NCI-H2196 treated with DMSO at 0.1 percent for 48 hours (cell line): Measurements from ENCODE around the gene ELOVL6.
A peak's percentile ranks its signal among the peaks of the same experiment; 100 is the strongest.
"Not testable (repeated sequence)": the region's sequence is repeated elsewhere in the genome, so short reads cannot be mapped to it uniquely, and the experiment has no call there.

Experiments
- DNase-seq: peaks from one replicate; lab custom pipeline; 2025; ENCODE audit not compliant: unreplicated experiment; lab: John Stamatoyannopoulos, UW

ELOVL6 gene

DNA sequence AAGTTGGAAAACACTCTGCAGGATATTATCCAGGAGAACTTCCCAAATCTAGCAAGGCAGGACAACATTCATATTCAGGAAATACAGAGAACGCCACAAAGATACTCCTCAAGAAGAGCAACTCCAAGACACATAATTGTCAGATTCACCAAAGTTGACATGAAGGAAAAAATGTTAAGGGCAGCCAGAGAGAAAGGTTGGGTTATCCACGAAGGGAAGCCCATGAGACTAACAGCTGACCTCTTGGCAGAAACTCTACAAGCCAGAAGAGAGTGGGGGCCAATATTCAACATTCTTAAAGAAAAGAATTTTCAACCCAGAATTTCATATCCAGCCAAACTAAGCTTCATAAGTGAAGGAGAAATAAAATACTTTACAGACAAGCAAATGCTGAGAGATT, 120.3 kb downstream of the ELOVL6 start:
- not testable (repeated sequence) for DNase-seq

DNA sequence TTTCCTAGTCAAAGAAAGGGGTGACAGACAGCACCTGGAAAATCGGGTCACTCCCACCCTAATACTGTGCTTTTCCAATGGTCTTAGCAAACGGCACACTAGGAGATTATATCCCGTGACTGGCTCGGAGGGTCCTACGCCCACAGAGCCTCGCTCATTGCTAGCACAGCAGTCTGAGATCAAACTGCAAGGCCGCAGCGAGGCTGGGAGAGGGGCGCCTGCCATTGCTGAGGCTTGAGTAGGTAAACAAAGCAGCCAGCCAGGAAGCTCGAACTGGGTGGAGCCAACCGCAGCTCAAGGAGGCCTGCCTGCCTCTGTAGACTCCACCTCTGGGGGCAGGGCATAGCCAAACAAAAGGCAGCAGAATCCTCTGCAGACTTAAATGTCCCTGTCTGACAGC, 121.6 kb downstream of the ELOVL6 start:
- DNase-seq: not testable (repeated sequence)

DNA sequence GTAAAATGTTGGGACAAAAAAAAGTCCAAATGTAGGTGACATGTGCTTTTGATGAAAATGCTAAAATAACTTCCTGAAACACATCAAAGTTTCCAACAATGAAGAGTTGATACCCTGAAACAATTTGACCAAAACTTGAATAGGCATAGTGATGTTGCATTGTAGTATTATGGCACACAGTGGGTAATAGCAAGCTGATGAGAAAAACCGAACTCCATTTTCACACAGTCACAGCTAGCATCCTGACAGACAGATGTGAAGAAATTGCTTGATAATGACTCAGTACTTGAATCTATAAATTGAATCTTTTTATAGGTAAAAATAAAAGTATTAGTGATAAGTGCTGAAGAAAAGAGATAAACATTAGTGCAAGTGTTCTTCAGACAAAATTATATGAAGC, 122.5 kb downstream of the ELOVL6 start:
- DNase-seq: no peak

DNA sequence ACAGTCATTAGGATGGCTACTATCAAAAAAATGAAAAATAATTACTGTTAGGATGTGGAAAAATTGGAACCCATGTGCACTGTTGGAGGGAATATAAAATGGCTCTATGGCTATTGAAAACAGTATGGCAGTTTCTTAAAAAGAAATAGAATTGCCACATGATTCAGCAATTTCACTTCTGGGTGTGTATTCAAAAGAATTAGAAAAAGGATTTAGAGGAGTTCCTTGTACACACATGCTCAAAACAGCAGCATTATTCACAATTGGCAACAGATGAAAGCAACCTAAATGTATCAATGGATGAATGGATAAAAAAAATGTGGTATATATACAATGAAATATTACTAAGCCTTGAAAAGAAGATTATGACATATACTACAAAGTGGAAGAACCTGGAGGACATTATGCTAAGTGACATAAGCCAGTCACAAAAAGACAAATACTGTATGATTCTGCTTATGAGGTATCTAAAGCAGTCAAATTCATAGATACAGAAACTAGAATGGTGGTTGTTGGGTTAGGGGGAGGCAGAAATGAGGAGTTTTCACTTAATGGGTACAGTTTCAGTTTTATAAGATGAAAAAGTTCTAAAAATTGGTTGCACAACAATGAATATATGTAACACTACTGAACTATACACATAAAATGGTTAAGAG, 123.2 kb downstream of the ELOVL6 start:
- no peak for DNase-seq

DNA sequence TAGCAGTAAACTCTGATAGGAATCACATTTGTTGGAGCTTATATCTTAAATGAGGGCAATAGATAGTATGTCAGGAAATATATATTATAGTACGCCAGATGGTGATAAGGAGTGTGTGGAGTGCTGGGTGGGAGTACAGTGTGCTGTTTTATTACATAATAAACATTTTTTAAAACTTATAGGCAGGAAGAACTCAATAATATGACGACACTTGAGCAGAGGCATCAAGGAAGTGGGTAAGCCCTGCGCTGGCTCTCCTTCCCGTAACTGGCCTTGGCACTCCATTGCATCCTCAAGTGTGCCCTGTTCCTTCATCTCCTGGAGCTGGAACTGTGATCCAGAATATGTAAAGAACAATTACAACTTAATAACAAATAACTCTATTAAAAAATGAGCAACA, 123.8 kb downstream of the ELOVL6 start:
- no peak for DNase-seq

DNA sequence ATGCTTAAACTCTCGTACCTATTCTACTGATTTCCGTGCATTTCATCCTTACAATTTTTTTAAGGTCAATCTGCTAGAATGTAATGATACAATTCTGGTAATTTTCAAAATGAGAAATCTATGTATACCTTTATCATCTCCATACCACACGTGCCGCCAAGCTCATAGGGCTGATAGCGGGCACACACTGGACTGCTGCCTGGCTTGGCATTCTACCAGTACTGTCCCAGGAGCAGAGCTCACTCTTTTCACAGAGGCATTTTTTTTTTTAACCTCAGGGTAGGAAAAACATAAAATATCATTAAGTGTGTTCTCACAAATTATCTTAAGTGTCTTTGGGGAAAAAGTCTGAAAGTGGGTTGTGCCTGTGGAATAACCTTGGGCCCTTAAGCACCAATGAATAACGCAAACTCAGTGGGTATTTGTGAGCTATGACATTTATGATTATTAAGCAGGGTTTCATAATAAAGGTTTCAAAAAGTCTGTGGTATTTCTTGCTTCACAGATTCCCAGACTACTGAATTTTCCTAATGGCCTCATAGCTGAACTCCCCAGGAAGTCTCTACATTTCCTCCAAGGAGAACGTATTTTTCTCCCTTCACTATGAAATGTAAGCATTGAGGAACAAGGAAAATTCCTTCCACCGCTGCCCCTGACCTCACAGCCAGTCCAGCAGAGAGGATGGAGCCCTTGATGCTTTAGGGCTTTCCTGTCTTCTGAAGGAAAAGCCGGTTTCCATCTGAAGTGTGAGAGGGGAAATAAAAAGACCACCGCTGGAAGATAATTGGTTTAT, 125.2 kb downstream of the ELOVL6 start:
- no peak for DNase-seq

DNA sequence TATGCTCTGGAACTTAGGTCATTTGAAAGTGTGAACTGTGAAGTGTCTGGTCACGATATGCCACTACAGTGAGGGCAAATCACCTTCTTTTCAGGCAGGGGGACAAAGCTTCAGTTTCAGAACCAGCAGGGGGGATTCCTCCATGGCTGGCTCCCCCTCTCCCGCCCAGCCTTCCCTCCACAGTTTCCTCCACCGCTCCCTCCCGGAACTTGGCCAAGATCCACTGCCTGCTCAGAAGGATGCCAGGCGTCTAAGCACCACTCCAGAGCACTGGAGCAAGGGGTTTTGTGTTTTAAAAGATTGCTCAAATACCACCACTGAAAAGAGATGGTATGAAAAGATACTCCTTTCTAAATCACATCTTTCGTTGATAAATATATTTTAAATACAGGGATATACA, 126.9 kb downstream of the ELOVL6 start:
- no peak for DNase-seq

DNA sequence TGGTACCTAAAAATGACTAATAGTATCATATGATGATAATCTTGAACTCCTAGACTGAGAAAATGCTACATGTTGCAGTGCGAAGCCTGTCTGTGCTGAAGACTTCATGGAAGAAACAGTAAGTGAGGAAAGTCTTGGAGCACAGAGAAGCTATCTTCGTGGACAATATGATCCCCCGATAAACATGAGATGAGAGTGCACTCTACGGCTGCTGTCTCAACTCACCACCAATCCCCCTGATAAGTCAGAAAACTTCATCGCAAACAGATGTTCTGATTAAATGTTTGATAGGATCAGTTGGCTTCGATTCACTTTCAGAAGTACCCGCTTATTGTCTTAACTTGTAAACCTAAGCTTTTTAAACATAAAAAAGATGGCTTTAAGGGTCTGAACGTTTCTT, 130.2 kb downstream of the ELOVL6 start:
- DNase-seq: no peak

DNA sequence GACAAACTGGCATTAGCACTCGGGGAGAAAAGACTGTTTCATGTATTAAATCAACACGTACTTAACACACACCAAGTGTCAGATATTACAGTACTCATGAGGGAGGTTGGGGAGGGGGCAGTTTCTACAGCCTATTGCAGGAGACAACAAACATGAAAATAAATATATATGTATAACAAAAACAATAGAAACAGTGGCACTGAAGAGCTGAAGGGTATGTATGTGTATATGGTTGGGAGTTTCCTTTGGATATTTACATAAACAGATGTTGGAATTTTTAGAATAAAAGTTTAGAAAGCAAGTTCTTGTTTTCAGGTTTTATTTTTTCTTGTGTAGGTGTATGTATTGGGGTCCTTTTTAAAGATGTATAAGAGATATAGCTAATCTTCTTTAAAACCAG, 133.5 kb downstream of the ELOVL6 start:
- DNase-seq: no peak

DNA sequence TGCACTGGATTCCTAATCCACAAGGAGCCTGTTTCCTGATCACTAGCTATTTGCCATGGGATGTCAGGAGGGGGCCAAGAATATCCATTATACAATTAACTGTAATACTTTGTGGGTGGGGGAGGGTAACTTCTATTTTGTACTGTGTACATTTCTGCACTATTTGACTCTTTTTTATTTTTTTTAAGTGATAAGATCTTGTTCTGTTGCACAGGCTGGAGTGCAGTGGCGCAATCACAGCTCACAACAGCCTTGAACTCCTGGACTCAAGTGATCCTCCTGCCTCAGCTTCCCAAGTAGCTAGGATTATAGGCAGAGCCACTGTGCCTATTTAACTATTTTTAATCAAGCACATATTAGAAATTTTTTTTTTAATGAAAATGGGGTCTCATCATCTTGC, 134.1 kb downstream of the ELOVL6 start:
- no peak for DNase-seq

DNA sequence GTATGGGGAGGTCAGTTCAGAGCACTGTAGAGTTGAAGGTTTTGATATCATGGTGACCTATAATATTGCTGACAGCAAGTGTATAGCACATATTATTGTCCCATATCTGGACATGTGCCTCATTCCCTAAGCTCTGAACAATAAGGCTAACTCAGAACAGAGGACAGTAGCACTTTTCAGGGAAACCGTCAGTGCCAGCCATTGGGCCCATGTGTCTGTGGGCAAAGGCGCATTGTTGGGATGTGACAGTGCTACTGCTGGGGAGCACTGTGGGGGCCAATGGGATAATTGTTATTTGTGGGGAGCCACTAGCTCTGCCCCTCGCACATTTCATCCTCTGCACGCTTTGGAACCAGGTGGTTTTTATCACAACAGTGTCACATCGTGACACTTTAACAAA, 136.2 kb downstream of the ELOVL6 start:
- no peak for DNase-seq

DNA sequence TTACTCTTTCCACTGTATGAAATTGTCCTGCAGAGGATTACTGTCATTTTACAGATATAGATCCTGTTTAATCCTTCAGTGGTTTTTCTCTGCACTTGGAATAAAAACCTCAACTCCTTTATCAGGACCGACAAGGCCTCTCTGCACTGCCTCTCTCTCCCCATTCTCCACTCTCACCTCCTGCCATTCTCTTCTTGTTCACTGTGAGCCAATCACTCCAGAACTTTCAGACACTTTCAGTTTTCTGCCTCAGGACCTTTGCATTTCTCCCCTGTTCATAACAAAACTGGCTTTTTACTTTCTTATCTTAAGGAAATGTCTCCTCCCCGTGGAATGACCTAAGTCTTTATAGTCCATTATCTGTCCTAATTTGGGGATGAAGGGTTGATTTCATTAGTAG, 137.3 kb downstream of the ELOVL6 start:
- no peak for DNase-seq

DNA sequence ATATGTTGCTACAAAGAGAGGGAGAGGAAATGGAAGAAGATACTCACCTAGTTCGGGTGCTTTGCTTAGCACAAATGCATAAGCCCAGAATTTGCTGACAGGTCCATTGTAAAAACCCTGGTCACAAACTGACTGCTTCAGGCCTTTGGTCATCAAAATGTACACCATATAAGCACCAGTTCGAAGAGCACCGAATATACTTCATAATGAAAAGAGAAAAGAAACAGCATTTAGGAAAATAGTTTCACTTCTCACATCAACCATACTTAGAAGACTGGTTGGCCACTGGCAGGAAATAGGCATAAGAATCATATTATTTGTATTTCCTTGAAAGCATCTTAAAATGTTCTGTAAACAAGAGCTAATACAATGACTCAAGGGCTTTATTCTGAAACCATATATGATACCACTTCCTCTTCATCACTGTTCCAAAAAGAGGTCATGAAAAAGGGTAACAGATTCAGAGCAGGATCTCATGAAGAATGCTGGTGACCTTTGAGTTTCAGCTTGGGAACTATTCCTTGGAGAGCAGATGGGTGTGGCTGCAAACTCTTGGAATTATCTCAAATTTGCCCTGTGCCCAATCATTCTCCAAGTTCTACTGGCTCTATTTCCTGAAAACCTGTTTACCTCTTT, 138.7 kb downstream of the ELOVL6 start:
- DNase-seq: no peak

DNA sequence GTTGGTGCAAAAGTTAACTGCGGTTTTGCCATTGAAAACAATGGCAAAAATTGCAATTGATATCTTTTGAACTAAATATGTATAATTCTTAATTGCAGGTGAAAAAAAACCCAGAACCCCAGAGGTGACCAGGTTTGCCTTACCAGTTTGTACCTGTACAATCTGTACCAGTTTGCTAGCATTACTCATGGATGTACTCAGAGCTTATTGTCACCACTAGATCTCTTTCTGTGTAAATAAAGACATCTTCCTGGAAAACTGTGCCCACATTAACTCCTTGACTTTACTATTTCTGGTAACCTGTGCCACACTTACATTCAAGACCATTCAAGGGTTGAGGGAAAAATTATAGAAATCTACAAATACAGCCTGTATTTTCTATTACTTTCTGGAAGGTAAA, 139.7 kb downstream of the ELOVL6 start:
- no peak for DNase-seq

DNA sequence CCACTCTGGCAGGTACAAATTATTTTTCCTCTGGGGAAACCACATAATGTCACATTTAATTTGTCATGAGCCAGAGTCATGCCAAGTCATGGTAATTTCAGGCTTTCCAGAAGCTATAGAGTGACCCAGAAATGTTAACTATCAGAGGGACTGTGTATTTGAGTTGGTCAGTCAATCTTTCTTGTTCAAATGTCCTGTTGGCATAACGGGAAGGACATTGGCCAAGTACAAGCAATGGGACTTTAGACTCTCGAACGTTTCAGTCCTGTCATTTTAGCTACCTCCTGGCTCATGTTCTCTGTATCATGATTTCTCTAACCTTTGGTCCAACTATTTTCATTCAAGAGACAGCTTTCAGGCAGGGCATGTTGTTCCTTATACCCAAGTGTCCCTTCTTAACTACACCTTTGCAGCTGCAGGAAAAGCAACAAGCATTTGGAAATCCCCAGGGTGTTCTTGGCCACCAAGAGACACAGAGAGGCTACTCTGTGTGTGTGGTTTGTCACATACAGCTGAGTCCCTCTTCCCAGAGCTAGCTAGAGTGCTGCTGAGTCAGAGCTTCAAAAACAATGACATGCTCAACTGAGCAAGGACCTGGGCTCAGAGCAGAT, 143.2 kb downstream of the ELOVL6 start:
- DNase-seq: no peak

DNA sequence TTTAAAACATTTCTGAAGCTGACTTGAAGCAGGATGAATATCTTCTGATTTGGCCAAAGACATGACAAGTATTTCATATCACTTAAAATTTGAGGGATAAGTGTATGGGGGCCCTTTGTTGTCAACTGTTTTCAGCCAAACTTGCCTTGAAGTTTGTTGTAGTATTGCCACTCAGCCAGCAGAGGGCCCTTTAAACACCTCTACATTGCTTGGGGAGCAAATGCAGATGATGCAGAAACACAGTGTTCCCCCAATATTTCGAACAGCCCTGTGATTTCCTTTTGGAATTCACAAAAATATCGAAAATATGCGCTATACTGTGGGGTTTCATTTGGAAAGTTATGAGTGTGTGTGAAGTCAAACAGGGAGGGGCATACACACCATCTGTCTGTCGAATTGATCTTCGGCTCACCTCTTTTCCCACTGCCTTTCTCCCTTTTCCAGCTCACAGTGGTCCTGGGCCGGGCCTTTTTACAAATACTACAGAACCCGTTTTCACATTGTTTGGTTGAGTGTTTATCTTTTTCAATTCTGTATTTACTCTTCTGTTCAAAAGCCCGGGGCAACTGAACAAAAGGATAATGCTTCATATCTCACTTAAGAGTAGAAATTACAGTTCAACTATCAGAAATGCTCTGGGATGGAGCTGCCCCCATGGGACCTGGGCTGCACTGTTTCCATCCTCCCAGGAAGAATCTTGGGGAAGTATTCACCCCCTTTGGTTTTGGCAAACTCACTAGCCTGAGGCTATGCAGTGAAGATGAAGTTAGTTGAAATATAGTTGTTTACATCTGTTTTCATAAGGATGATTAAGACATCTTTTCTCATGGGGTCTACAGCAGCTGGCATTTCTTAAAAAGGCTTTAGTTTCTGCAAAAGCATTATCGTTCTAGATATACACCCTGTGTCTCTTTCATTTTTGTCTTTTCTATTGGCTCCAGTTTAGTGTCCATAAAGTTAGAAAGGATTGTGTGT, 148.2 kb downstream of the ELOVL6 start:
- DNase-seq: peak; percentile 7

DNA sequence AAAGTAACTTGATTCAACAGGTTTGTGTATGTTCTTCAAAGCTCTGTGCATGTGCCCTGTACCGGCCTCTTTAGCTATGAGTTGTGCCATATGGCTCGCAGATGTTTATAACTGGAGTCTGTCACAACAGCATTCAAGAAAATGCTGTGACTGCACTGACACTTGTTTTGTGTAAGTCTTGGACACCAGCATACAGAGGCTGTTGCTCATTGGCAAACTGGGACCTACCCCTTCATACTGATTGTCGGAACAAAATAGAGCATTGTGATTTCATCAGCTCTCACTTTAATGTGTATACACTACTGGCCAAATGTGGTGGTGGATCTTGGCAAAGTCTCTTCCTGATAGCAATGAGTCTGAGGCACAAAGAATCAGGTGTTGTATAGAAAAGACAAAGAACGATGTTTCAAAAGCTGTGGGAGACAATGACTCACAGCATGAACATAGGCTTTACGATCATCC, 151.8 kb downstream of the ELOVL6 start:
- no peak for DNase-seq

DNA sequence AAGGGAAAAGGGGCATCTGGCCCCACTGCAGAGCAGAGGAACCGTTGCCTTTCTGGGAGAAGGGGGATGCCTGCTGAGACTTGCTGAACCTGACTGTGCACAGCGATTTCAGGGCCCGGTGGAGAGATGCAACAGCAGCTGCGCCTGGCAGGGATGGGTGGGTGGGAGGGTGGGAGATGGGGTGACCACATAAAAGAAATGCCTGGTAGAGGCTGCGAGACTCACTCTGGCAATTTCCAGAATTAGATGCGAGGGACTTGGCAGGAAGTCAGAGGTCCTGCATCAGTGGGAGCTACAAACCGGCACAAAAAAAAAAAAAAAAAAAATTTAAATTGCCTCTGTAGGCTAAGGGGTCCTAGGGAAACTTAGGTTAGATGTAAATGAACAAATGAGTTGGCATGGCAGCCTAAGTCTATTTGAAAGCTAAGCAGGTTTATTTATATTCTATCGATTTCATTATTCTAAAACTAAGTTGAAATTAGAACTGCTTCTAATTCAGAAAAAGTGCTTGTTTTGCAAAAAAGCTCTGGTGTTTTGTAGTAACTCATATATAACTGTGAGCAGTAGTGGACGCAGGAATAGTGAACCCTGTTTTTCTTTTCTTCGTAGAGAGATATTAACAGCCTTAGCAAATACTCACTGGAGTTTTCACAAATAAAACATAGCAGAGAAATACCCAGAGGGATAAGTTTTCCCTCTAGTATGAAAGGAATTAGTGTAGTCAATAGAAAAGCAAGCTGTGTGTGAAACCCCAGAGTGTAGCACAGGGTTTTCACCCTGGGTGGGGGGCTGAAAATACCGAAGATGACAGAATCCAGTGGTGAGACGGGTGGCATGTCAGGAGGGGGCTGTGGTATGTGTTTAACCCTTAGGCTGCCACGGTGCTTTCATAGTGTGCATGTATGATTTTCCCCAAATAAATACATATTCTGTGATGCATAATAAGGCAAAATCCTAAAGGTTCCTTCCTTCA, 155.6 kb downstream of the ELOVL6 start:
- DNase-seq: no peak

DNA sequence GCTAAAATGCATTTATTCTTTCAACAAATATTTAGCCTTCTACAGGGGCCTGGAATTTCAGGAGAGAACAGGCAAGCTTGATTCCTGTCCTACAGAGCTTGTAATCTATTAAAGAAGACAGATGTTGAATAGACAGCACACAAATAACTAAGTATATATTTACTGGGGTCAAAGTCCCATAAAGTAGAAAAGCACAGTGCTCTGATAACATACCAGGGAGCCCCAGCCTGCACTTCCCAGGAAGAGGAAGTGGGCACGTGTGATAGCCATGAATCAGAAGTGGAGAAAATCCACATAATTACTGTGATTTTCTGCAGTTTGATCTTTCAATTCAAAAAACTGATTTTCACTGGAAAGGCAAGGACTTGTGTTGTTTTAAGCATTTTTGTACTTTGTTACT, 156.7 kb downstream of the ELOVL6 start:
- no peak for DNase-seq
